PFSK-1 (cell line): ENCODE data around the gene AKAP8L.

ENCODE experiments used
- FOXP2 ChIP-seq: optimal IDR thresholded peaks from 2 replicates; pipeline ENCODE3; 2011; ENCODE audit warnings: borderline replicate concordance, control low read depth, inconsistent platforms; ENCODE audit not compliant: insufficient read depth; ENCODE audit errors: extremely low read length, extremely low read depth
- POLR2AphosphoS5 ChIP-seq: IDR thresholded peaks from 2 replicates; pipeline ENCODE4 v1.6.1; 2012; ENCODE audit warnings: low read depth, mild to moderate bottlenecking, control low read depth, low read length, moderate library complexity
- SIN3A ChIP-seq: IDR thresholded peaks from 2 replicates; pipeline ENCODE4 v1.6.1; 2012; ENCODE audit warnings: mild to moderate bottlenecking, low read length, moderate library complexity, borderline replicate concordance; ENCODE audit not compliant: insufficient read depth
- TAF1 ChIP-seq: IDR thresholded peaks from 2 replicates; pipeline ENCODE4 v1.6.1; 2012; ENCODE audit warnings: low read length, control low read depth, borderline replicate concordance; ENCODE audit not compliant: insufficient read depth
- TF ChIP-seq, protein P1 (sequence below), 2 experiments: IDR thresholded peaks; 2 replicates each; pipeline versions ENCODE4 v1.6.1 to v1.8.0; 2011 to 2012; ENCODE audit warnings: low read depth in 2 of 2, low read length in 2 of 2, control low read depth in 1 of 2, inconsistent platforms in 1 of 2, mild to moderate bottlenecking in 1 of 2, moderate library complexity in 1 of 2; ENCODE audit not compliant: insufficient read depth in 1 of 2

AKAP8L gene

DNA sequence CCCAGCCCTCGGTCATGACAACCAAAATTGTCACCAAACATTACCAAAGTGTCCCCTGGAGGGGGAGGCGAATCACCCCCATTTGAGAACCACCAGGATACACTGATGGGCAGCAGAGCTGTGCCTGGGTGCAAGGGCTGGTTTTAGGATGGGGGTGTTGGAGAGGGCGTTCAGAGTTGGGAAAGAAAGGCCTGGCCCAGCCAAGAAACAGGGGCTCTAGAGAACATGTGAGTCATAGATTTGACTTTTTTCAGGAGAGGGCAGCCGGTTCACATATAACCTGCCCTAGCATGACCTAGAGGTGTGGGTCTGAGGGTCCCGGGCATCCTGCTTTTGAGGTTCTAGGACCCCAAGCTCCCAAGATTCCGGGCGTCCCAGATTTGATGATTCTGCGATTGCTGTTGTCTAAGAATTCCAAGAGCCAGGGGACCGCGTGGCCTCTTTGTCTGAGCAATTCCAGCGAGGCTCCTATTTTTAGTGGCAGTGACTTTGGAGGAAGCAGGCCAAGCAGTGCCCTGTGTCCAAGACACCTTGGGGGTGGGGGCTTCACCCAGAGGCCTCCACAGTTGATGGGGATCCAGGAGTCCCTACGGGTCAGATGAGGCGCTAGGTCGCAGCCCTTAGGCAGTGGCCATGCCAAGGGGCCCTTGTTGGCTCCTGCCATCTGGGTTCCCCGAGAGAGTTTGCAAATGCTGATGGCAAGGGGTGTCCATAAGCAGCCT lies 25.9 kb upstream of the AKAP8L start:
- TF ChIP-seq TAF1 (no peak), POLR2AphosphoS5 (no peak), SIN3A (no peak), FOXP2 (no peak)
- TF ChIP-seq, protein P1, sequence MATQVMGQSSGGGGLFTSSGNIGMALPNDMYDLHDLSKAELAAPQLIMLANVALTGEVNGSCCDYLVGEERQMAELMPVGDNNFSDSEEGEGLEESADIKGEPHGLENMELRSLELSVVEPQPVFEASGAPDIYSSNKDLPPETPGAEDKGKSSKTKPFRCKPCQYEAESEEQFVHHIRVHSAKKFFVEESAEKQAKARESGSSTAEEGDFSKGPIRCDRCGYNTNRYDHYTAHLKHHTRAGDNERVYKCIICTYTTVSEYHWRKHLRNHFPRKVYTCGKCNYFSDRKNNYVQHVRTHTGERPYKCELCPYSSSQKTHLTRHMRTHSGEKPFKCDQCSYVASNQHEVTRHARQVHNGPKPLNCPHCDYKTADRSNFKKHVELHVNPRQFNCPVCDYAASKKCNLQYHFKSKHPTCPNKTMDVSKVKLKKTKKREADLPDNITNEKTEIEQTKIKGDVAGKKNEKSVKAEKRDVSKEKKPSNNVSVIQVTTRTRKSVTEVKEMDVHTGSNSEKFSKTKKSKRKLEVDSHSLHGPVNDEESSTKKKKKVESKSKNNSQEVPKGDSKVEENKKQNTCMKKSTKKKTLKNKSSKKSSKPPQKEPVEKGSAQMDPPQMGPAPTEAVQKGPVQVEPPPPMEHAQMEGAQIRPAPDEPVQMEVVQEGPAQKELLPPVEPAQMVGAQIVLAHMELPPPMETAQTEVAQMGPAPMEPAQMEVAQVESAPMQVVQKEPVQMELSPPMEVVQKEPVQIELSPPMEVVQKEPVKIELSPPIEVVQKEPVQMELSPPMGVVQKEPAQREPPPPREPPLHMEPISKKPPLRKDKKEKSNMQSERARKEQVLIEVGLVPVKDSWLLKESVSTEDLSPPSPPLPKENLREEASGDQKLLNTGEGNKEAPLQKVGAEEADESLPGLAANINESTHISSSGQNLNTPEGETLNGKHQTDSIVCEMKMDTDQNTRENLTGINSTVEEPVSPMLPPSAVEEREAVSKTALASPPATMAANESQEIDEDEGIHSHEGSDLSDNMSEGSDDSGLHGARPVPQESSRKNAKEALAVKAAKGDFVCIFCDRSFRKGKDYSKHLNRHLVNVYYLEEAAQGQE (IDR thresholded peaks at IDR 0.05; ENCODE audit: insufficient read depth in 1 of 2, low read depth in 2 of 2, low read length in 2 of 2): no peak

DNA sequence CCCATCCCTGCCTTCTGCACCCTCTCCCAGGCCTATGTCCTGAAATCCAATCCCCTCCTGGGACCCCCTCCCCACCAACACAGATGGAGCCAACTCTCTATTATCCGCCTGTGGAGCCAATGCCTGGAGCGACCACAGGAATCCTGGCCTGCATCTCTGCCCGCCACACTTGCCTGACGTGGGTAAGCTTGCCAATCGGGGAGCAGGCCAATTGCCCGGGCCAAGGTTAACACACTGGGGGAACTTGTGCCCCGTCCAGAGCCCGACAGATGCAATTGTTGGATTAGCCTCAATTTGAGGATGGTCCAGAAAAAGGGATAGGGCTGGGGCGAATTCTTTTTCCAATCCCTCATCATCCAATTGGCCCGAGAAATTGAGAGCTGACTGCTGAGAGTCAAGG lies 25.1 kb upstream of the AKAP8L start:
- TF ChIP-seq TAF1: no peak

DNA sequence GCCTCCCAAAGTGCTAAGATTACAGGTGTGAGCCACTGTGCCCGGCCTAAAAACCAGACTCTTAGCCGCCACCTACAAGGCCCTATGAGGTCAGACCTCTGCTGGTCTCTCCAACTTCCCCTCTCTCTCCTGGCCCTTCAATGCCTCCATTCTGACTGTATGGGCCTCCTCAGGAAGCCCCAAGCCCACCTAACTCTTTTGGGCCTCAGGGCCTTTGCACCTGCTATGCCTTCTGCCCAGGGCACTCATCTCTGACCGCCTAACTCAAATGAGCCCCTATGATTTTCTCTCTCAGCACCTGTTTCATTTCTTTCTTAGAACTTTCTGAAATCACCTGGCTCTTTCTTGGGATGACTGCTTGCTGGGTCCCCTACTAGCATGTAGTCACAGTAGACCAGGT lies 24.5 kb upstream of the AKAP8L start:
- no peak for TF ChIP-seq SIN3A
- TF ChIP-seq TAF1: no peak
- TF ChIP-seq POLR2AphosphoS5: no peak
- no peak for TF ChIP-seq FOXP2
- TF ChIP-seq, protein P1 (IDR thresholded peaks at IDR 0.05; ENCODE audit: insufficient read depth in 1 of 2, low read depth in 2 of 2, low read length in 2 of 2): no peak

DNA sequence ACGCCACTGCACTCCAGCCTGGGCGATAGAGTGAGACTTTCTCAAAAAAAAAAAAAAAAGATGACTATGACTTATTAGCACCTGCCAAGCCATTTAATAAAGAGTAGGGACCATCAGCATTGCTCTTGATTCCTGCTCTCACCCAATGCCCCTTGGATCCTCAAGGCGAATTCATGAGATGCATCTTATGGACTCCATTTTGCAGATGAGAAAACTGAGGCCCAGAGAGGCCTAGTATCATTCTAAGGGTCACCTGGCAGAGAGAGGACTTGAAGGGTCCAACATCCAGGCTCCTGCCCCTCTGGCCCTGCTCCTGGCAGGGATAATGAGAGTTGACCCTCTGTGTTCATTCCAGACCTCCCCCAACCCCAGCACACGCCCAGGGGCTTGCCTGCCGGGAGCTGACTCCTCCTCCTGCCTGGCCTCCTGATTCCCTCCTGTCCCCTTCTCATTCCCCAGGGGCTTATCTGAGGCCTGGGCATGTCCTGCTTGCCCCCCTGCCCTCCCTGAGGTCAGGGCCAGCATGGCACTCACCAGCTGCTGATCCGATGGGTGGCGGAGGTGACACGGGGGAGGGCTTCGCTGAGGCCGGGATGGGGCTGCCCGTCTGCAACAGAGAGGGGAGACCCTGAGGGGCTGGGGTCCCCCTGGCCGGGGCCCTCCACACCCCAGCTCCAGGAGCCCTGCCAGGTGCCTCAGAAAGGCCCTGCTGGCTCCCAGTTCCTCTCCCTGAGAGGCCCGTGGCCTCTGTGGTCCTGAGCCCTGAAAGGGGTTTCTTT lies 23.5 kb upstream of the AKAP8L start:
- TF ChIP-seq SIN3A (no peak), FOXP2 (no peak), POLR2AphosphoS5 (no peak), TAF1 (no peak)
- TF ChIP-seq, protein P1 (IDR thresholded peaks at IDR 0.05; ENCODE audit: insufficient read depth in 1 of 2, low read depth in 2 of 2, low read length in 2 of 2): no peak

DNA sequence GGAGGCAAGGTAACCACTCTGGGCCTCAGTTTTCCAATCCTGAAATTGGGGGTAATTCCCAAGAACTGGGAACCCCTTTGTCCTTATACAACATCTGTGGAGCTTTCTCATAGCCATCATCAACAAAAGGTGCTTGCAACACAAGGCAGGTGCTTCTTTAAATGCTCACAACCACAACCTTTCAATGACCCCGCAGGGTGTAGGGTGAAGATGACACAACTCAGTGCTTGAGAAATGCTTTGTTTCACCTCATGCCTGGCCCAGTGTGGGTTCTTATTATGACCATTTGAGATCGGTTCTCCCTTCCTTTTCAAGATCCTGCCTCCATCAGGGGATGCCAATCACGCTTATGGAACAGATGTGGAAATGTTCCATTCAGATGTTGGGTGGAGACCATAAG lies 22.5 kb upstream of the AKAP8L start:
- TF ChIP-seq, protein P1 (IDR thresholded peaks at IDR 0.05; ENCODE audit: insufficient read depth in 1 of 2, low read depth in 2 of 2, low read length in 2 of 2): no peak
- TF ChIP-seq TAF1 (no peak), POLR2AphosphoS5 (no peak), FOXP2 (no peak), SIN3A (no peak)
